Measurements from ENCODE around the gene TRABD2B. TPM values are rescaled to one million over a fixed set of nuclear protein-coding genes. Genes with fewer than 3 reads are reported as not detected.

TRABD2B gene
- total RNA-seq, 2 donors from 2014 or later, result 0.70 to 1.0 TPM

DNA sequence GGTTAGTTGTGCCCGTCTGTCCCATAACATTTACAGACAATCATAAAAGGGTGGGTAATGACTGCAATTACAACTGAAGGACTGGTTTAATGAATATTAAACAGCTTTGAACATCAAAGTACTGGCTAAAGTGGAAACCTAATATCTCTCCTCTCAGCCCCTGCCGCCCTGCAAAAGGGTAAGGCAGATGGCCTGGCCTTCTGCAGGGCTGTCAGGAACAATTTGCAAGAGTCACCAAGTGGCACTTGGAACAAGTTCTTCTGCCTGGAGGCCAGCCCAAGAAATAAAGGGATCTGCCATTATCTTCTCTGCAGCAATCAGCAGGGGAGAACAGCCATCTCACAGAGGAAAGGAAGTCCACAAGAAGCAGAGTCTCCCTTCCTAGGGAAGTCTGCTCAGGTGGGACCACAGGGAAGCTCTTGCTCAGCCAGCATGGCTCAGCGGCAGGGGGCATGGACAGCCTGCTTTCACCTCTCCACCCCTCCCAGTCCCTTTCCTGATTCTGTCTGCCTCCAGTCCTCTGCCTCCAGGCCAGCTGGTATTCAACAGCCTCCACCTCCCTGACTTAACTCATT is 96.1 kb downstream of the TRABD2B start:
- no peak for DNase-seq
- intact Hi-C loops (cut with DNase I, micrococcal nuclease), result no loop called here
- ATAC-seq, result no peak

- DNase-seq (no peak), ATAC-seq (no peak)
- intact Hi-C loops (cut with DNase I, micrococcal nuclease), result no loop called here
These were observed 98.9 kb downstream of the TRABD2B start for GRCh38 chr1:47898133-47898845.

DNA sequence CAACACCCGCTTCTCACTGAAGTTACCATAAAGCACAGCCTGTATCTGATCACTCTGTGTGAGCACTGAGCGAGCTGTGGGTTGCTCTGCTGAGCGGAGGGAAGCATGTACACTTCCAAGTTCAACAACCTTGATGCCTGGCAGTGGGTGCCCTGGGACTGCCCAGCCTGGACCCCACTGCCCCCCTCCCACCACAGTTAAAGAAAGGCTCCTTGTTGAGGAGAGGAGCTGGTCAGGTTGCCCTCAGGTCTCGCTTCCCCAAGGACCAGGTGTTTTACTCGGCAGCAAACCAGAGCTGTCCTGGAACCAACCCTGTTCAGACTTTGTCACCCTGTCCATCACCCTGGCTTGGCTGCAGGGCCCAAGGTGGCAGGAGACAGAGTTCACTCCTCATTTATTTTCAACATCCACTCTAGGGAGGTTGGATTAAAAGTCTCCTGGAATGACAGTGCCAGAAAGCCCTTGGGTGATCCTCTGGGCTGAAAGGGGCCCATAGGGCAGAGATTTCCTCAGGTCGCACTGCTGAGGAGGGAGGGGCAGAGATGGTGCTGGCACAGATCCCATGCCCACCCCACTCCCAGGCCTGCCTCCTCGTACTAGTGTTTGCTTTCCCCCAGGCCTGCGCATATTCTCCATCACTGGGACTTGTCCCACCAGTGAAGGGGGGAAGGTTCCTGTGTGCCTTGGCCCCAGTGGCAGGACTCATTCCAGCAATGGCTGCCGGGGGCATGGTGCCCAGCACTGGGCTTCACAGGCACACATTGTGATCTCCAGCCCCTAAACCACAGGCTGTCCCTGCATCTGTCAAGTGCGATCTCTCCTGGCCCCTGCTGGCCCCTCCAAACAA is 101.7 kb downstream of the TRABD2B start:
- intact Hi-C loops (cut with DNase I, micrococcal nuclease), result no loop called here
- ATAC-seq, result no peak
- no peak for DNase-seq

GRCh38 chr1:47894410-47895278 is 102.5 kb downstream of the TRABD2B start:
- ATAC-seq (peak; percentile 98), DNase-seq (peak; percentile 15 to 73)
- intact Hi-C loops (cut with DNase I, micrococcal nuclease), result no loop called here

- intact Hi-C loops (cut with DNase I, micrococcal nuclease), result no loop called here
- DNase-seq, result no peak
- no peak for ATAC-seq
These were observed 103.8 kb downstream of the TRABD2B start for GRCh38 chr1:47893412-47893811.

DNA sequence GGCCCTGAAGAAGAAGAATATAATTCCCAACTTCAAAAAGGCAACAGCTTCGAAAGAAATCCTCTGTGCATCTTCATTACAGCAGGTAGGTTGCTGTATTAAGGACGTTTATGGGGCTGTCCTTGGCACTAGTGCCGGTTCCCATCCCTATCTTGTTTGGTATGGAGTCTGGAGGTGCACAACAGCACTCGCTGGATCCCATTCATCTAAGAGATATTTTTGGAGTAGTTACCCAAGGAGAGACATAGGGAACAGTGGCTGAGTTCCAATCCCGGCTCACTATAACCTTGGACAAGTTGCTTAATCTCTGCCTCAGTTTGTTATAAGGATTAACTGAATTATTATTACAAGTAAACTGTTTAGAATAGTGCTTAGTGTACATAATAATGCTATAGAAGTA is 106.4 kb downstream of the TRABD2B start:
- no peak for ATAC-seq
- intact Hi-C loops (cut with DNase I, micrococcal nuclease), result no loop called here
- no peak for DNase-seq

GRCh38 chr1:47888294-47888629 is 108.9 kb downstream of the TRABD2B start:
- intact Hi-C loops (cut with DNase I, micrococcal nuclease), result no loop called here
- no peak for DNase-seq

DNA sequence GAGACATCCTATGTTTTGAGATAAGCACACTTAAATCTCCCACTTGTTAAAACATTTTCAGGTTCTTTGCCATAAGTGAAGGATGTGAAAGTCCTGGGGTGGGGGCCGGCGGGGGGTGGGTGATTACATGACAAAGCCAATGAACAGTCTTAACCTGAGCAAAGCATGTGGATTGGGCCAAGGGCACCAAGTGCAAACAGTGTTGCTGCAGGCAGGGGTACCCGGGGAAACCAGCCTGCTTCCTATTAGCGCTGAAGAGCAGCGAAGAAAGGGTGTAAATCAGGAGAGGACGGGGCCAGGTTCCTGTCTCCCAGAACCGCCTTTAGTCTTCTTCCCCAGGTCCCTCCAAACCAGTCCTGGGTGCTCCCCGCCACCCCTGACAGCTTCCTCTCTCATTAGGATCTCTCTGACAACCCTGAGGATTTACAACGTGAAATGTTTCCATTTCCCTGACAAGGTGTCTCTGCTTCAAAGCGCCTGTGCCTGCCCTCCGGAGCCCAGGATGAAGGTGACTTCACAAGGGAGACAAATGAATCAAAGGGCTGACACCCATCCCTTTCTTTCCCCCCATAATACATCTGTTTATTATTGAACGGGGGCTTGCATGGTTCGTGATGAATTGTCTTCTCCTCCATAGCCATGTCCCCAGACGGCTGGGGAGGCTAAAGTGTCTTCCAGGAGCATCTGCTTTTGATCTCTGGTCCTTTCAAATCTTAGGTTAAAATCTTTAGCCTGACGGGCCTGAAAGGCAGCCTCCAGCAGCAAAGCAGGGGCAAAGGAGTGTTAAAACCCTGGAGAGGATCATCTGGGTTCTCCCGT is 109.5 kb downstream of the TRABD2B start:
- no peak for DNase-seq
- intact Hi-C loops (cut with DNase I, micrococcal nuclease), result no loop called here
- no peak for ATAC-seq

More at GRCh38 chr1:47888294-47888629, 108.9 kb downstream of the TRABD2B start:
- no peak for ATAC-seq

GRCh38 chr1:47887060-47887459 is 110.1 kb downstream of the TRABD2B start:
- ATAC-seq, result no peak
- no peak for DNase-seq
- intact Hi-C loops (cut with DNase I, micrococcal nuclease), result no loop called here

DNA sequence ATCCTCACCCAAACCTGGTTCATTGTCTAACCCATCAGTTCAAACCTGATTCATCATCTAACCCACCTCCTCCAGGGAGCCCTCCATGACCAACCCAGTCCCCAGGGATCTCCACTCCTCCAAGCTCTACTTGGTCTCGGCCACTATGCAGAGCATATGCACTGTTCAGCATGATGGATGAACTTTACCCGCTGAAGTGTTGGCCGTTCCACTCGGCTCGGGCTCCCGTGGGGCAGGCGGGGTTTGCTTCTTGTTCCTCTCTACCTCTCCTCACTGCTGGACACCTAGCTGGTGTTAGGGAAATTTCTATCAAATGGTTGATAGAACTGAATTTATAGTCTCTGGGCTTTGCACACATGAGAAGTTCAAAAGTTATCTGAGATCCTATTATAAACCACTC is 111.0 kb downstream of the TRABD2B start:
- intact Hi-C loops (cut with DNase I, micrococcal nuclease), result no loop called here
- DNase-seq (no peak), ATAC-seq (no peak)

DNA sequence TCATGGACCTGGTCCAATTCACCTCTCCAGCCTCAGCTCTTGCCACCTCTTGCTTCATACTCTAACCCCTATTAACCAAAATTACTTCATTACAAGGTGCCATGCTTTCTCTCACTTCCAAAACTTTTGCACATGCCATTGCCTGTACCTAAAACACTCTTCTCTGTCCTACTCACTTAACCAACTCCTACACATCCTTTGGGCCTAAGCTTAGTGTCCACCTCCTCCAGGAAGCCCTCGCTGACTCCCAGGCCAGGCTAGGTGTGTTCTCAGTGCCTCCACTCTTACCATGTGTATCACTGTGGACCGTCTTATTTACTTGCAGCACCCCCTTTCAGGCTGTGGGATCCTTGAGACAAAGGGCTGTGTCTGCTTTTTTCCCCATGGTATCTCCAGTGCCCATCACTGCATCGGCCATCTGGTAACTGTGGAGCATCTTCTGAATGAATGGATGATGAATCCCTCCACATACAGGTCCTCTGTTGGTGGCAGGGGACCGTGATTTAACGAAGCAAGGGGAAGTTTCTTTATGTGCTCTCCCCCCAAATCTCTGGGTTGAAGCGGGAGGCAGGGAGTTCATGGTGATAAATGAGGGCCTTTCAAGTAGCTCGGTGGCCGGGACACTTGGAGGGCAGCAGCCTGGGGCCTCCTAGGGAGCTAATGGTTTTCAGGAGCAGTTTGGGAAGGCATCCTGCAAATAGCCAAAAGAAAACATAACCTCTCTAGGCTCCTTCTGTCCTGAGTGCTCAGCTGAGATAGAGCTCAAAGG is 111.9 kb downstream of the TRABD2B start:
- intact Hi-C loops (cut with DNase I, micrococcal nuclease), result no loop called here
- DNase-seq (no peak), ATAC-seq (no peak)

DNA sequence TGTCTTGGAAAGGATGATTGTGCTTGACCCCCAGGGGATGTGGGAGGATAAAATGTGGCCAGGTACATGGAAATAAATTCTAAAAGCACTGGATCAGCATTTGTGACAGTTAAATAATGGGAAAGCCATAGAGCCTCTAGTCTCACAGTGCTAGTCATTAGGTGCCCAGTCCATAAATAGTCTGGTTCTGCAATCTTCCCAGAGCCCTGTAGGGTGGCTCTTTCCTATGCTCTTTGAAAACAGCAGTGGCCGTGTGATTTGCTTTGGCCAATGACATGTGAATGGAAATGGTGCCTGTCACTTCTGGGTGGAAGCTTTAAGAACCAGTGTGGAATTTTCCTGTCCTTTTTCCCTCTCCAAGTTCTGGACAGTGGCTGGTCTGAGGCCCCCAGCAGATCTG is 113.2 kb downstream of the TRABD2B start:
- ATAC-seq (no peak), DNase-seq (no peak)
- intact Hi-C loops (cut with DNase I, micrococcal nuclease), result no loop called here

DNA sequence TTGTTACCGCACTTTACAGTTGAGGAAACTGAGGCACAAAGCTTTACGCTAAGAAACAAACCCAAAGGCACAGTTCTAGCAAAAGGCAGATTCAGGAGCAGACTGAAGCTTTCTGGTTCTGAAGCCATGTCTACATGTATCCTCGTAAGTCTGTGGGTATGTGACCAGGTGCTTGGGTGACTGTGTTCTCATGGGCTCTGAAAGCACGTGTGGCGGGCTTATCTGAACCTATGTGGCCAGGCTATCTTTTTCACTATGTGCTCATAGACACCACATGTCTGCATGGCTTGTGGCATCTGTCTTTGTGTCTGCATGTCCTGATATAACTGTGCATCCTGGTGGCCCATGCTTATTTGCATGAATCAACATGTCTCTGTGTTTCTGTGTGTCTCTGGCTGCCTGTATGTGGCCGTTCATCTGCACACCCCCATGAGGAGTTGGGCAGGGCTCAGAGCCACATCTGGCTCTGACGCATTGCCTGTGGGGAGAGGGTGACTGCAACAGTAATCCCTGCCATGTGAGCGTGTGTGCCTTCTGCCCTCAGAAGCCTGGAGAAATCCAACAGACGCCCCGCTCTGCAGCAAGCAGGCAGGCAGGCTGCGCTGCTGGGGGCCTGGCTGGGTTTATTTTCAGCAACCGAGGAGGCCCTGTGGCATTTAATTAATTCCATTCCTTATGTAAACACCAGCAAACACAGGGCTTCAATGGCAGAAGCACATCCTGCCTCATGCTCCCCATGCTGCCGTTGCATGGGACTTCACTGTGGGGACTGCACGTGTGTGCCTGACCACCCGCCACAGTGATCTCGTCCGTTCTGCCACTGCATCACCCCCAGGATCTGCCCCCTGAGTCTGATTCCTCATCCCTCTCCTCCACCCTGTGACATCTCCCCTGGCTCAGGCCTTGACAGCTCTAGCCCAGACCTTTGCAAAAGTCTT is 115.4 kb downstream of the TRABD2B start:
- DNase-seq (no peak), ATAC-seq (peak; percentile 7)
- intact Hi-C loops (cut with DNase I, micrococcal nuclease), result no loop called here

- DNase-seq (no peak), ATAC-seq (no peak)
- intact Hi-C loops (cut with DNase I, micrococcal nuclease), result no loop called here
These were observed 120.6 kb downstream of the TRABD2B start for GRCh38 chr1:47876587-47876963.

DNA sequence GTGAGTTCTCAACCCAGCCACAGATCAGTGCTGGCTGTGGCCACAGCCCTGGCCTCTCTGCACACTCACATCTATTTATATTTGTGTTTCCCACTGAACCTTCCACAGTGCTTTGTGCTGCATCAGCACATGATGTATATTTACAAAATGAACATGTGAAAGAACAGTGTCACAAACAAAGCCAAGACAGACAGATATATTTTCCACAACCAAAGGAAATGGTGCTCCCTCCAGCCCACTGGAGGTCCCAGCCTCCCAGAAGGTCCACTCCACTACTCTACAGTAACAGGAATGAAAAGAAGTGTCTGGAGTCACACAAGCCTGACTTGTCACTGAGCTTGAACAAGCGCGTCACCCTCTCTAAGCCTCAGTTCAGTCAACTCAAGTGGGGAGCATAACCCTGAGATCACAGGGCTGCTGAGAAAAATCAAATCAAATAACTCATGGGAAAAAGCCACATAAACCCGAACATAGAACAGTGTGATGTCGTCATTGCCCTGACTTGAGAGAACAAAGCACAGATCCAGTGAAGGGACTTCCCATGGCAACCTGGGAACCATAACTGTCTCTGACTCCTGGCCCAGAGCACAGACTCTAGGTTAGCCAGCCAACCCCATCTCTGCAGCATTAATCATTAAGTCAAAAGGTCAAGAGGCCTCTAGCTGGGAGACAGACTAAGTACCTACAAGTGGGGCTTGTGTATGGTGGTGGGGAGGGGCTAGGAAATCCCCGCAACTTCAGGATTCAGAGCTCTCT is 121.2 kb downstream of the TRABD2B start:
- DNase-seq, result no peak

GRCh38 chr1:47875036-47875435 is 122.1 kb downstream of the TRABD2B start:
- DNase-seq (no peak), ATAC-seq (no peak)
- intact Hi-C loops (cut with DNase I, micrococcal nuclease), result no loop called here

More for the DNA sequence above, 121.2 kb downstream of the TRABD2B start:
- intact Hi-C loops (cut with DNase I, micrococcal nuclease), result no loop called here
- no peak for ATAC-seq

Measured in left colon (tissue), 2 donors.